Skin epidermis (tissue), 12 donors: ENCODE measurements around the gene MIOS.

Experiments
- H3K27ac ChIP-seq, 21 experiments: fragments of 200-600 bp; sonication (generic) in 11 of 21; one replicate each; pipeline ENCODE4 v1.5.0; 2020; ENCODE audit warnings: mild to moderate bottlenecking in 3 of 21, inconsistent platforms in 2 of 21, moderate library complexity in 2 of 21
- H3K4me3 ChIP-seq, 7 experiments: fragments of 200-600 bp; sonication (generic) in 2 of 7; one replicate each; pipeline ENCODE4 v1.5.0; 2020; ENCODE audit warnings: inconsistent platforms in 2 of 7, mild to moderate bottlenecking in 2 of 7, moderate library complexity in 1 of 7

MIOS gene

GRCh38 chr7:7566651-7567611 lies at the start of gene MIOS:
MIOS (plus strand) TSS chr7:7566884; CDS start chr7:7572476, 5,592 bp downstream.
- H3K27ac ChIP-seq: peak within 1 kb of the TSS; percentile 89 to 99 (median 96)
- H3K4me3 ChIP-seq: peak within 1 kb of the TSS; percentile 65 to 96 (median 88)

- Histone ChIP-seq H3K27ac (no peak overlapping the region), H3K4me3 (no peak overlapping the region)
These were observed 48.9 kb upstream of the MIOS start for GRCh38 chr7:7517754-7518153.

GRCh38 chr7:7519056-7519455 lies 47.6 kb upstream of the MIOS start:
- H3K4me3 ChIP-seq: no peak overlapping the region
- no peak overlapping the region for H3K27ac ChIP-seq

- H3K27ac ChIP-seq: no peak overlapping the region
- no peak overlapping the region for H3K4me3 ChIP-seq
These were observed 47.2 kb upstream of the MIOS start for GRCh38 chr7:7519528-7519927.

- Histone ChIP-seq H3K27ac (no peak overlapping the region), H3K4me3 (no peak overlapping the region)
These were observed 45.4 kb upstream of the MIOS start for GRCh38 chr7:7521259-7521658.

GRCh38 chr7:7522421-7522820 lies 44.3 kb upstream of the MIOS start:
- Histone ChIP-seq H3K27ac (no peak overlapping the region), H3K4me3 (no peak overlapping the region)

GRCh38 chr7:7524121-7524520 lies 42.6 kb upstream of the MIOS start:
- Histone ChIP-seq H3K27ac (no peak overlapping the region), H3K4me3 (no peak overlapping the region)

- Histone ChIP-seq H3K27ac (no peak overlapping the region), H3K4me3 (no peak overlapping the region)
These were observed 40.7 kb upstream of the MIOS start for GRCh38 chr7:7526006-7526405.

GRCh38 chr7:7527047-7527446 lies 39.6 kb upstream of the MIOS start:
- Histone ChIP-seq H3K4me3 (no peak overlapping the region), H3K27ac (no peak overlapping the region)

- Histone ChIP-seq H3K27ac (no peak overlapping the region), H3K4me3 (no peak overlapping the region)
These were observed 37.4 kb upstream of the MIOS start for GRCh38 chr7:7529328-7529727.

- Histone ChIP-seq H3K4me3 (no peak overlapping the region), H3K27ac (no peak overlapping the region)
These were observed 32.8 kb upstream of the MIOS start for GRCh38 chr7:7533831-7534430.

- no peak within 1 kb of the TSS for H3K27ac ChIP-seq
- H3K4me3 ChIP-seq: no peak within 1 kb of the TSS
These were observed 31.0 kb upstream of the MIOS start, which contains the start of gene COL28A1 for GRCh38 chr7:7535691-7536090. COL28A1 (minus strand) TSS chr7:7535873; CDS start chr7:7532875, 2,998 bp downstream.

- Histone ChIP-seq H3K27ac (no peak overlapping the region), H3K4me3 (no peak overlapping the region)
These were observed 30.2 kb upstream of the MIOS start for GRCh38 chr7:7536396-7537019.

GRCh38 chr7:7537711-7538110 lies 29.0 kb upstream of the MIOS start:
- H3K4me3 ChIP-seq: no peak overlapping the region
- H3K27ac ChIP-seq: no peak overlapping the region

GRCh38 chr7:7539152-7539551 lies 27.5 kb upstream of the MIOS start:
- Histone ChIP-seq H3K27ac (no peak overlapping the region), H3K4me3 (no peak overlapping the region)

- Histone ChIP-seq H3K4me3 (no peak overlapping the region), H3K27ac (no peak overlapping the region)
These were observed 27.0 kb upstream of the MIOS start for GRCh38 chr7:7539711-7540110.

GRCh38 chr7:7542251-7542835 lies 24.3 kb upstream of the MIOS start:
- Histone ChIP-seq H3K27ac (no peak overlapping the region), H3K4me3 (no peak overlapping the region)

- no peak overlapping the region for H3K4me3 ChIP-seq
- no peak overlapping the region for H3K27ac ChIP-seq
These were observed 18.3 kb upstream of the MIOS start for GRCh38 chr7:7548407-7548806.

- H3K4me3 ChIP-seq: no peak overlapping the region
- H3K27ac ChIP-seq: no peak overlapping the region
These were observed 16.0 kb upstream of the MIOS start for GRCh38 chr7:7550663-7551062.

- Histone ChIP-seq H3K4me3 (no peak overlapping the region), H3K27ac (no peak overlapping the region)
These were observed 14.5 kb upstream of the MIOS start for GRCh38 chr7:7552199-7552598.
